Vagina (tissue), 2 donors: ENCODE data around the gene CBX8. TPM values are rescaled to one million over a fixed set of nuclear protein-coding genes. Genes with fewer than 3 reads are reported as not detected.

ENCODE experiments used
- DNase-seq, 2 donors: peaks; one replicate each; pipeline ENCODE4 v3.0.0-alpha.2; 2017; ENCODE audit errors: extremely low spot score in 2 of 2
- H3K27ac ChIP-seq: fragments of 200-600 bp; sonication (generic); one replicate; pipeline ENCODE4 v1.5.1; 2019
- H3K27me3 ChIP-seq: fragments of 200-600 bp; sonication (generic); one replicate; pipeline ENCODE4 v1.5.1; 2019
- H3K36me3 ChIP-seq, 2 donors: fragments of 200-600 bp; sonication (generic); one replicate each; pipeline ENCODE4 v1.5.1; 2017 to 2019
- H3K4me1 ChIP-seq: fragments of 200-600 bp; sonication (generic); one replicate; pipeline ENCODE4 v1.5.1; 2019
- H3K4me3 ChIP-seq, 2 donors: fragments of 200-600 bp; sonication (generic); 1 replicate in 1 of 2; 2 replicates in 1 of 2; pipeline ENCODE4 v1.5.1; 2016 to 2019
- H3K9me3 ChIP-seq: fragments of 200-600 bp; sonication (generic); one replicate; pipeline ENCODE4 v1.5.1; 2019
- POLR2A ChIP-seq, 2 donors: fragments of 450-650 bp; IDR thresholded peaks; one replicate each; pipeline ENCODE4 v1.6.1; 2017; ENCODE audit warnings: antibody characterized with exemption in 2 of 2, mild to moderate bottlenecking in 2 of 2, moderate library complexity in 2 of 2
- POLR2AphosphoS5 ChIP-seq, 2 donors: sonication (generic); formaldehyde crosslinking; IDR thresholded peaks; one replicate each; pipeline ENCODE4 v1.9.0; 2017; ENCODE audit warnings: antibody characterized with exemption in 2 of 2, mild to moderate bottlenecking in 2 of 2, low read depth in 1 of 2; ENCODE audit not compliant: insufficient read depth in 1 of 2
- intact Hi-C: fragments of 100-400 bp; cut with DNase I; formaldehyde crosslinking; loops from one replicate; pipeline ENCODE4 v1.15.1; 2023
- total RNA-seq: library from RNA; depleted of rRNA; stranded (reverse); fragments of >200 nt; gene quantifications from one replicate; pipeline ENCODE4 v1.2.3, GENCODE V29; 2016
- TF ChIP-seq, protein P1 (sequence below), 3 experiments: fragments of 450-650 bp in 2 of 3; fragments of 200-600 bp in 1 of 3; sonication (generic) in 1 of 3; IDR thresholded peaks; one replicate each; pipeline ENCODE4 v1.5.1; 2017 to 2019; ENCODE audit warnings: antibody characterized with exemption in 3 of 3, mild to moderate bottlenecking in 2 of 3, moderate library complexity in 2 of 3

Gene CBX8
- total RNA-seq, 1 donor from 2014 or later: 0.98 TPM

DNA sequence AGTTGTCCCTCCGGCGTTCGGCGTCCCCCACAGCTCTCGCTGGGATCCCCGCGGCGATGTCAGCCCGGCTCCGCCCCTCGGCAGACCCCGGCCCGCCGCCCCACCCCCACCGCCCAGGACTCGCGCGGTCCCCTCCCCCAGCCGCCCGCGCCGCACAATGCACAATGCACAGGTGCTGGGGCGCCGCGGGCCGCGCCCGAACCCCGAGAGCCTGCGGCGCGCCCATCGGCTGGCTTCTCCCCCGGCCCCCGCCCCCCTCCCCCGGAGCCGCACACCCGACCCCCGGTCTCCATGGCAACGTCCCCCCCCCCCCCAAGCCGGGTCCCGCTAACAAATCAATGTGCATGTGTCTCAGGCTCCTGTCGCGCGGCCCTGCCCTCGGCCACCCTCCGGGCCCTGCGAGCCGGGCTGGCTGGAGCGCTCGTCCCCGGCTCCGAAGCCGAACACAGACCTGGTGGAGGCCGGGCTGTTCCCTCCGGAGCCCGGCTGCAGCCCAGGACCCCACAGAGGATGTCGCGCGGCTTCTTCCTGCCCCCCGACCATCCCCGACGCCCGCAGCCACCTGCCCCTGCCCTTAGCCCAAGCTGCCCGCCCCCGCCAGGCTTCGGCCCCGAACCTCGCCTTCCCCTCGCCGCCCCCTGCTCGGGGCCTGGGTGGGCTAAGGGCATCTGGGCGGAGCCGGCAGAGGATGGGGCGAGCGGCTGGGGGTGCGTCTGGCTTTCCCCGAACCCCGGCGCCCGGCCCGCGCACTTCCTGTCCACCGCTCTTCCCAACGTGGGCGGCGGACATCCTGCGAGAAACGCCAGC is 818 bp upstream of the CBX8 start:
- DNase-seq: no peak
- H3K27me3 ChIP-seq: peaks cover 39% of the 10 kb centered on the region
- H3K36me3 ChIP-seq: no peaks in the 10 kb centered on the region
- H3K27ac ChIP-seq: peak overlapping the region; percentile 71
- peak overlapping the region; percentile 62 to 63 for H3K4me3 ChIP-seq
- H3K4me1 ChIP-seq: peaks cover 67% of the 10 kb centered on the region
- TF ChIP-seq POLR2A (IDR thresholded peaks at IDR 0.05): no peak
- TF ChIP-seq, protein P1, sequence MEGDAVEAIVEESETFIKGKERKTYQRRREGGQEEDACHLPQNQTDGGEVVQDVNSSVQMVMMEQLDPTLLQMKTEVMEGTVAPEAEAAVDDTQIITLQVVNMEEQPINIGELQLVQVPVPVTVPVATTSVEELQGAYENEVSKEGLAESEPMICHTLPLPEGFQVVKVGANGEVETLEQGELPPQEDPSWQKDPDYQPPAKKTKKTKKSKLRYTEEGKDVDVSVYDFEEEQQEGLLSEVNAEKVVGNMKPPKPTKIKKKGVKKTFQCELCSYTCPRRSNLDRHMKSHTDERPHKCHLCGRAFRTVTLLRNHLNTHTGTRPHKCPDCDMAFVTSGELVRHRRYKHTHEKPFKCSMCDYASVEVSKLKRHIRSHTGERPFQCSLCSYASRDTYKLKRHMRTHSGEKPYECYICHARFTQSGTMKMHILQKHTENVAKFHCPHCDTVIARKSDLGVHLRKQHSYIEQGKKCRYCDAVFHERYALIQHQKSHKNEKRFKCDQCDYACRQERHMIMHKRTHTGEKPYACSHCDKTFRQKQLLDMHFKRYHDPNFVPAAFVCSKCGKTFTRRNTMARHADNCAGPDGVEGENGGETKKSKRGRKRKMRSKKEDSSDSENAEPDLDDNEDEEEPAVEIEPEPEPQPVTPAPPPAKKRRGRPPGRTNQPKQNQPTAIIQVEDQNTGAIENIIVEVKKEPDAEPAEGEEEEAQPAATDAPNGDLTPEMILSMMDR (IDR thresholded peaks at IDR 0.05): no peak
- TF ChIP-seq POLR2AphosphoS5 (IDR thresholded peaks at IDR 0.05; ENCODE audit: insufficient read depth in 1 of 2, low read depth in 1 of 2): no peak
- H3K9me3 ChIP-seq: no peaks in the 10 kb centered on the region
- intact Hi-C loops: loop anchor here (10.0 kb wide), 1 partner anchor 197 kb away; no protein-coding TSS in a partner anchor

GRCh38 chr17:79796444-79796762 is 474 bp downstream of the CBX8 start:
- H3K4me1 ChIP-seq: peaks cover 70% of the 10 kb centered on the region
- TF ChIP-seq POLR2AphosphoS5 (IDR thresholded peaks at IDR 0.05; ENCODE audit: insufficient read depth in 1 of 2, low read depth in 1 of 2) (no peak), POLR2A (IDR thresholded peaks at IDR 0.05) (no peak)
- TF ChIP-seq, protein P1 (IDR thresholded peaks at IDR 0.05): no peak
- no peaks in the 10 kb centered on the region for H3K36me3 ChIP-seq
- H3K9me3 ChIP-seq: no peaks in the 10 kb centered on the region
- intact Hi-C loops: loop anchor here (10.0 kb wide), 1 partner anchor 198 kb away; no protein-coding TSS in a partner anchor
- no peak for DNase-seq
- H3K27ac ChIP-seq: peak overlapping the region; percentile 75
- H3K27me3 ChIP-seq: peaks cover 35% of the 10 kb centered on the region
- peak overlapping the region; percentile 62 to 63 for H3K4me3 ChIP-seq

DNA sequence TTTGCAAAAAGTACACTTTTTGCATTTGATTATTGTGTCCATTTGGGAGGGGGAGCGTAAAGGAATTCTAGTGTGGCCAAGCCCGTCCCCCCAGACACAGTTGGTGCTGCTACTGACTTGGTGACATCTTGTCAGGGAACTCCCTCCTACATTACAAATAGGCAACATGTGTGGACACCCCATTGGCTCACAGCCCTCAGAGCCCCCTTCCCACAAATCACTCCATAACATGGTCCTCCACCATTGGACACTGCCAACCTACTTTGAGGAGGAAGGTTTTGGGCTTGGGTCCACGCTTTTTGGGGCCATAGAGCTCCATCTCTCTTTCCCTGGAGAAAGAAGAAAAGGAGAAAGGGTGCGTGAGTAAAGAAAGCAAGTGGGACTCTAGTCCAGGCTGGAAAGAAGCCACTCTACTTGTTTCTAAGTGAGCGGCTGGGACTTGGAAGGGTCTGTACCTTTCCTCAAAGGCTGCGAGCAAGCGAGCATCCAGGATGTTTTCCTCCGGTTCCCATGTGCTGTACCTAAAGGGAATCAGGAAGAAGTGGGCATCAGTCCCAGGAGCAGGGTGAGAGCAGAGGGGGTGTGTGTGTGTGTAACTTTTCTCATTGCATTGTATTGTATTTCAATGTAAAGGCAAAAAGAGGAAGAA is 958 bp downstream of the CBX8 start:
- no peak for DNase-seq
- peak overlapping the region; percentile 62 to 63 for H3K4me3 ChIP-seq
- H3K4me1 ChIP-seq: peaks cover 70% of the 10 kb centered on the region

DNA sequence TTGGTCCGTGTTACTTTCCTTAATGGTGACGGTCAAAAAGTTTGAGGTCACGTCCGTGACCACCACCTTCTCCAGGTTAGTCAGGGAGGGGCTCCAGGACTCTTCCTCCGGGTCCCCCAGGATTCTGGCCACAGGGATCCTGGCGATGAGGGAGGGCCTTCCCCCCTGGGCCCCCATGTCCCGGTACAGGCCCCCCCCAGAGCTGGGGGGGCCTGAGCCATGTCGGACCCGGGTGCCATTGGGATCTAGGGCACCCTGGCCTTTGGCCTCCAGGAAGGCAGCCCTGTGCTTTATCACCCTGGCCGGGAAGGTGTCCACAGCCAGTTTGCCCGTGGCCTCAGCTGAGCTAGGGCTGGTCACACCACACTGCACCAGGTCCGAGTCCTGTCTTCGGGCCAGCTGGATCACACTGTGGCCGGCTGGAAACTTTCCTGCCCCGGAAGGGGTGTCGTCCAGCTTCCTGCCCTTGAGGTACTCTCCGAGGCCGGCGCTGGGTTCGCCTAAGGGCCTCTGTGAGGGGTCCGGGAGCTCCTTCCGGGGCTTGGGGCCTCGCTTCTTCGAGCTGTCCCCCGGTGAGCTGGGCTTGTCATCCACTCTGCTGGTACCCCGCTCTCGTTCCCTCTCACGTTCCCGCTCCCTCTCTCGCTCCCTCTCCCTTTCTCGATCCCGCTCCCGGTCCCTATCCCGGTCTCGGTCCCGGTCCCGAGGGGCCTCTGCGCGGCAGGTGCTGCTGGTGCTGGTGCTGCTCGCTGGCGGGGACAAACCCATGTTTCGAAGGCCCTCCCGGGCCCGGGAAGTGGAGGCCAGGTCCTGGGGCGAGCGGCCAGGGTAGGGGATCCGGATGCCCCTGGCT is 2.0 kb downstream of the CBX8 start:
- no peaks in the 10 kb centered on the region for H3K9me3 ChIP-seq
- no peak overlapping the region for H3K4me3 ChIP-seq
- TF ChIP-seq POLR2A (IDR thresholded peaks at IDR 0.05): no peak
- TF ChIP-seq, protein P1 (IDR thresholded peaks at IDR 0.05): no peak
- no peak for TF ChIP-seq POLR2AphosphoS5 (IDR thresholded peaks at IDR 0.05; ENCODE audit: insufficient read depth in 1 of 2, low read depth in 1 of 2)
- intact Hi-C loops: loop anchor here (10.0 kb wide), 1 partner anchor 200 kb away; no protein-coding TSS in a partner anchor
- no peaks in the 10 kb centered on the region for H3K36me3 ChIP-seq
- no peak overlapping the region for H3K27ac ChIP-seq
- H3K27me3 ChIP-seq: peaks cover 45% of the 10 kb centered on the region
- peaks cover 69% of the 10 kb centered on the region for H3K4me1 ChIP-seq
- no peak for DNase-seq

More for the DNA sequence above, 958 bp downstream of the CBX8 start:
- Histone ChIP-seq H3K27me3 (peaks cover 39% of the 10 kb centered on the region), H3K36me3 (no peaks in the 10 kb centered on the region), H3K9me3 (no peaks in the 10 kb centered on the region), H3K27ac (no peak overlapping the region)
- TF ChIP-seq, protein P1 (IDR thresholded peaks at IDR 0.05): no peak
- TF ChIP-seq POLR2A (IDR thresholded peaks at IDR 0.05): no peak
- intact Hi-C loops: loop anchor here (10.0 kb wide), 1 partner anchor 199 kb away; no protein-coding TSS in a partner anchor
